Prostate gland (tissue), 2 donors: ENCODE results near the gene NDUFS2.

Experiments
- POLR2AphosphoS5 ChIP-seq: sonication (generic); formaldehyde crosslinking; IDR thresholded peaks from one replicate; pipeline ENCODE4 v1.6.1; 2017; ENCODE audit warnings: antibody characterized with exemption
- TF ChIP-seq, protein P1 (sequence below), 4 experiments: fragments of 200-600 bp in 2 of 4; fragments of 450-650 bp in 2 of 4; sonication (generic) in 2 of 4; IDR thresholded peaks; 1 replicate in 3 of 4; 2 replicates in 1 of 4; pipeline ENCODE4 v1.5.1; 2016 to 2019; ENCODE audit warnings: antibody characterized with exemption in 4 of 4, mild to moderate bottlenecking in 2 of 4, moderate library complexity in 2 of 4

DNA sequence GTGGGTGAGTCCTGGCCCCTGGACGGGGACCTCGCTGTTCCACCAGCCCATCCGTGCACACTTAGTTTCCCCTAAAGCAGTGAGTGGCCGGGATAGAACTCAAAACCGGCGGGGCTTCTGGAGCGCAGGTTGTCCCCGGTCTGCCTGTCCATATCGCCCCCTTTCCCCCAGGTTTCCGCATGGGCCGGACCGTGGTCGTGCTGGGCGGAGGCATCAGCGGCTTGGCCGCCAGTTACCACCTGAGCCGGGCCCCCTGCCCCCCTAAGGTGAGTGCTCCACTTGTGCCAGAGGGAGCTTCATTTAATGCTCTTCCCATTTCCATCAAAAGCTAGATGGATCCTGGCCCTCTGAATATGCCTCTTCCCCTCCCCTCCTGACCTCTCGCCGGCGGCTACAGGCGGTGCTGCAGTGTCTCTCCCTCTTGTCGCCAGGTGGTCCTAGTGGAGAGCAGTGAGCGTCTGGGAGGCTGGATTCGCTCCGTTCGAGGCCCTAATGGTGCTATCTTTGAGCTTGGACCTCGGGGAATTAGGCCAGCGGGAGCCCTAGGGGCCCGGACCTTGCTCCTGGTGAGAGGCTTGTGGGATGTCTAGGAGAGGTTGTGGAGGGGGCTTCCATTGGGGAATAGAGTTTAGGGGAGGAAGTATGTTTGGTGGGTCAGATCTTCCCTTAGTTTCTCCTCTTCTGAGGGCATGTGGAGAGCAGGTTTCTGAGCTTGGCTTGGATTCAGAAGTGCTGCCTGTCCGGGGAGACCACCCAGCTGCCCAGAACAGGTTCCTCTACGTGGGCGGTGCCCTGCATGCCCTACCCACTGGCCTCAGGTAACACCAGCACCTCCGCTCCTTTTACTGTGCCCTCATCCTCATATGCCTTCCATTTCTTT is 35.3 kb upstream of the NDUFS2 start:
- TF ChIP-seq, protein P1, sequence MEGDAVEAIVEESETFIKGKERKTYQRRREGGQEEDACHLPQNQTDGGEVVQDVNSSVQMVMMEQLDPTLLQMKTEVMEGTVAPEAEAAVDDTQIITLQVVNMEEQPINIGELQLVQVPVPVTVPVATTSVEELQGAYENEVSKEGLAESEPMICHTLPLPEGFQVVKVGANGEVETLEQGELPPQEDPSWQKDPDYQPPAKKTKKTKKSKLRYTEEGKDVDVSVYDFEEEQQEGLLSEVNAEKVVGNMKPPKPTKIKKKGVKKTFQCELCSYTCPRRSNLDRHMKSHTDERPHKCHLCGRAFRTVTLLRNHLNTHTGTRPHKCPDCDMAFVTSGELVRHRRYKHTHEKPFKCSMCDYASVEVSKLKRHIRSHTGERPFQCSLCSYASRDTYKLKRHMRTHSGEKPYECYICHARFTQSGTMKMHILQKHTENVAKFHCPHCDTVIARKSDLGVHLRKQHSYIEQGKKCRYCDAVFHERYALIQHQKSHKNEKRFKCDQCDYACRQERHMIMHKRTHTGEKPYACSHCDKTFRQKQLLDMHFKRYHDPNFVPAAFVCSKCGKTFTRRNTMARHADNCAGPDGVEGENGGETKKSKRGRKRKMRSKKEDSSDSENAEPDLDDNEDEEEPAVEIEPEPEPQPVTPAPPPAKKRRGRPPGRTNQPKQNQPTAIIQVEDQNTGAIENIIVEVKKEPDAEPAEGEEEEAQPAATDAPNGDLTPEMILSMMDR (IDR thresholded peaks at IDR 0.05): no peak
- no peak for TF ChIP-seq POLR2AphosphoS5
